ENCODE results near the gene DHODH.
"Not testable (repeated sequence)": the region's sequence is repeated elsewhere in the genome, so short reads cannot be mapped to it uniquely, and the experiment has no call there.

DNA sequence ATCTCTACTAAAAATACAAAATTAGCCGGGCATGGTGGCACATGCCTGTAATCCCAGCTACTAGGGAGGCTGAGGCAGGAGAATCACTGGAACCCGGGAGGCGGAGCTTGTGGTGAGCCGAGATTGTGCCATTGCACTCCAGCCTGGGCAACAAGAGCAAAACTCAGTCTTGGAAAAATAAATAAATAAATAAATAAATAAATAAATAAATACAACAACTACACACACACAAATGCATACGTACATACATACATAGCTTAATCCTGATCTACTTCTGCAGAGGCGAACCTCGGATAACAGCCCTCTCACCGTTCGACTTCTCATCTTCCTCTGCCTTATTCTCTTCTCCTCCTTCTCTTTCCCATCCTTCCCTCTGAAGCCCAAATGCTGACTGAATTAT is 11.0 kb upstream of the DHODH start:
- not testable (repeated sequence) for TF ChIP-seq CTCF (IDR thresholded peaks at IDR 0.05 in 2 of 3, conservative IDR thresholded peaks at IDR 0.05 in 1 of 3; ENCODE audit: control insufficient read depth in 2 of 3, extremely low read depth in 1 of 3, insufficient read depth in 1 of 3, low read depth in 3 of 3, low read length in 3 of 3); SIX5 (IDR thresholded peaks at IDR 0.05; ENCODE audit: low read depth, low read length, severe bottlenecking); POLR2AphosphoS5 (IDR thresholded peaks at IDR 0.05; ENCODE audit: low read length); E4F1 (IDR thresholded peaks at IDR 0.05; ENCODE audit: borderline replicate concordance, partially characterized antibody); EED (IDR thresholded peaks at IDR 0.05; ENCODE audit: low read depth); MTA3 (IDR thresholded peaks at IDR 0.05; ENCODE audit: borderline replicate concordance, low read length); RAD51 (IDR thresholded peaks at IDR 0.05)
- TF ChIP-seq, protein P1, sequence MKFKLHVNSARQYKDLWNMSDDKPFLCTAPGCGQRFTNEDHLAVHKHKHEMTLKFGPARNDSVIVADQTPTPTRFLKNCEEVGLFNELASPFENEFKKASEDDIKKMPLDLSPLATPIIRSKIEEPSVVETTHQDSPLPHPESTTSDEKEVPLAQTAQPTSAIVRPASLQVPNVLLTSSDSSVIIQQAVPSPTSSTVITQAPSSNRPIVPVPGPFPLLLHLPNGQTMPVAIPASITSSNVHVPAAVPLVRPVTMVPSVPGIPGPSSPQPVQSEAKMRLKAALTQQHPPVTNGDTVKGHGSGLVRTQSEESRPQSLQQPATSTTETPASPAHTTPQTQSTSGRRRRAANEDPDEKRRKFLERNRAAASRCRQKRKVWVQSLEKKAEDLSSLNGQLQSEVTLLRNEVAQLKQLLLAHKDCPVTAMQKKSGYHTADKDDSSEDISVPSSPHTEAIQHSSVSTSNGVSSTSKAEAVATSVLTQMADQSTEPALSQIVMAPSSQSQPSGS (IDR thresholded peaks at IDR 0.05; ENCODE audit: low read length): not testable (repeated sequence)

Data from GM12878 (cell line).